Esophagus muscularis mucosa (tissue), 4 donors: ENCODE measurements around the gene WASF2. TPM values are rescaled to one million over a fixed set of nuclear protein-coding genes. Genes with fewer than 3 reads are reported as not detected.
A peak's percentile ranks its signal among the peaks of the same experiment; 100 is the strongest.

Experiments used
- DNase-seq: peaks from one replicate; pipeline ENCODE4 v3.0.0-alpha.2; 2017; ENCODE audit errors: extremely low spot score
- H3K27ac ChIP-seq, 4 donors: fragments of 200-600 bp; sonication (generic); replicated peaks in 1 of 4; 1 replicate in 3 of 4; 2 replicates in 1 of 4; pipeline ENCODE4 v1.5.1; 2016 to 2019; ENCODE audit warnings: mild to moderate bottlenecking in 1 of 4
- H3K27me3 ChIP-seq, 4 donors: fragments of 200-600 bp; sonication (generic); one replicate each; pipeline versions ENCODE4 v1.5.1 to v1.6.0; 2016 to 2019
- H3K36me3 ChIP-seq, 4 donors: fragments of 200-600 bp; sonication (generic); one replicate each; pipeline ENCODE4 v1.5.1; 2016 to 2019
- H3K4me1 ChIP-seq, 4 donors: fragments of 200-600 bp; sonication (generic); one replicate each; pipeline ENCODE4 v1.5.1; 2016 to 2019
- H3K4me3 ChIP-seq, 4 donors: fragments of 200-600 bp; sonication (generic); 1 replicate in 2 of 4; 2 replicates in 2 of 4; pipeline ENCODE4 v1.5.1; 2016 to 2019; ENCODE audit warnings: mild to moderate bottlenecking in 4 of 4, moderate library complexity in 1 of 4
- H3K9me3 ChIP-seq, 4 donors: fragments of 200-600 bp; sonication (generic); 1 replicate in 3 of 4; 2 replicates in 1 of 4; pipeline ENCODE4 v1.5.1; 2016 to 2019
- EP300 ChIP-seq: sonication (generic); formaldehyde crosslinking; IDR thresholded peaks from one replicate; pipeline ENCODE4 v1.6.1; 2017; ENCODE audit warnings: antibody characterized with exemption
- POLR2A ChIP-seq: fragments of 450-650 bp; IDR thresholded peaks from one replicate; pipeline ENCODE4 v1.6.1; 2017; ENCODE audit warnings: antibody characterized with exemption, moderate library complexity, mild to moderate bottlenecking, low read depth
- POLR2AphosphoS5 ChIP-seq, 2 donors: sonication (generic); formaldehyde crosslinking; IDR thresholded peaks; one replicate each; pipeline ENCODE4 v1.6.1; 2017; ENCODE audit warnings: antibody characterized with exemption in 2 of 2
- WGBS: methylation state at CpG from one replicate; pipeline ENCODE4 v1.1.5; 2018; 5-methylcytosine and 5-hydroxymethylcytosine counted together
- intact Hi-C: fragments of 100-400 bp; cut with DNase I; formaldehyde crosslinking; loops from one replicate; pipeline ENCODE4 v1.15.1; 2023
- total RNA-seq, 4 donors: library from RNA; depleted of rRNA; stranded (reverse); fragments of >200 nt; gene quantifications; one replicate each; pipeline versions ENCODE4 v1.1.0 to v1.2.1, GENCODE V29; 2016
- TF ChIP-seq, protein P1 (sequence below), 3 experiments: fragments of 200-600 bp in 2 of 3; fragments of 450-650 bp in 1 of 3; sonication (generic) in 2 of 3; IDR thresholded peaks; one replicate each; pipeline ENCODE4 v1.5.1; 2017 to 2019; ENCODE audit warnings: antibody characterized with exemption in 3 of 3, mild to moderate bottlenecking in 2 of 3, moderate library complexity in 1 of 3

The WASF2 gene
- total RNA-seq, 4 donors from 2014 or later, result 78.5 to 141 (median 101) TPM

DNA sequence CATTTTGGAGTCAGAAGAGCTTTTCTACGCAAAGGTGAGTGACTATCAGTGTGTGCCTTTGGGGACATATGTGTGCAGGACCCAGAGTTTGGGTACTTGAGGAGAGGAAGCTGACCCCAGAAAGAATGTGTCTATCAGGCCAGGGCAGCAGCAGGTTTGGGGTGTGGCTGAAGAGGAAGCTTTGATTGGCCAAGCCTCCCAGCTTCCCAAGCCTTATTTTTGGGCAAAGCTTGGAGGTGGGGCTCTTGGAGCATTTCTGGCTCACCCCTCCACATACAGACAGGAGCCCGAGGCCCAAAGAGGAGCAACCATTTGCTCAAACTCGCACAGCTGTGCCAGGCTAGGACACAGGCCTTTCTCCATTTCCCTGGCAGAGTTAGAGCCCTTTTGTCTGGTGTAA is 92.9 kb downstream of the WASF2 start:
- H3K4me1 ChIP-seq, result peaks cover 49 to 68% (median 59%) of the 10 kb centered on the region in 4 donors
- H3K27ac ChIP-seq, result no peak overlapping the region
- H3K36me3 ChIP-seq, result no peaks in the 10 kb centered on the region
- no peaks in the 10 kb centered on the region for H3K27me3 ChIP-seq
- no peaks in the 10 kb centered on the region for H3K9me3 ChIP-seq
- intact Hi-C loops, result no loop called here
- 85% methylated on average over 1 of the region's 3 CpGs for WGBS
- DNase-seq, result no peak
- TF ChIP-seq, protein P1, sequence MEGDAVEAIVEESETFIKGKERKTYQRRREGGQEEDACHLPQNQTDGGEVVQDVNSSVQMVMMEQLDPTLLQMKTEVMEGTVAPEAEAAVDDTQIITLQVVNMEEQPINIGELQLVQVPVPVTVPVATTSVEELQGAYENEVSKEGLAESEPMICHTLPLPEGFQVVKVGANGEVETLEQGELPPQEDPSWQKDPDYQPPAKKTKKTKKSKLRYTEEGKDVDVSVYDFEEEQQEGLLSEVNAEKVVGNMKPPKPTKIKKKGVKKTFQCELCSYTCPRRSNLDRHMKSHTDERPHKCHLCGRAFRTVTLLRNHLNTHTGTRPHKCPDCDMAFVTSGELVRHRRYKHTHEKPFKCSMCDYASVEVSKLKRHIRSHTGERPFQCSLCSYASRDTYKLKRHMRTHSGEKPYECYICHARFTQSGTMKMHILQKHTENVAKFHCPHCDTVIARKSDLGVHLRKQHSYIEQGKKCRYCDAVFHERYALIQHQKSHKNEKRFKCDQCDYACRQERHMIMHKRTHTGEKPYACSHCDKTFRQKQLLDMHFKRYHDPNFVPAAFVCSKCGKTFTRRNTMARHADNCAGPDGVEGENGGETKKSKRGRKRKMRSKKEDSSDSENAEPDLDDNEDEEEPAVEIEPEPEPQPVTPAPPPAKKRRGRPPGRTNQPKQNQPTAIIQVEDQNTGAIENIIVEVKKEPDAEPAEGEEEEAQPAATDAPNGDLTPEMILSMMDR (IDR thresholded peaks at IDR 0.05), result no peak
- TF ChIP-seq EP300 (no peak), POLR2A (no peak), POLR2AphosphoS5 (IDR thresholded peaks at IDR 0.05) (no peak)
- H3K4me3 ChIP-seq, result no peak overlapping the region

DNA sequence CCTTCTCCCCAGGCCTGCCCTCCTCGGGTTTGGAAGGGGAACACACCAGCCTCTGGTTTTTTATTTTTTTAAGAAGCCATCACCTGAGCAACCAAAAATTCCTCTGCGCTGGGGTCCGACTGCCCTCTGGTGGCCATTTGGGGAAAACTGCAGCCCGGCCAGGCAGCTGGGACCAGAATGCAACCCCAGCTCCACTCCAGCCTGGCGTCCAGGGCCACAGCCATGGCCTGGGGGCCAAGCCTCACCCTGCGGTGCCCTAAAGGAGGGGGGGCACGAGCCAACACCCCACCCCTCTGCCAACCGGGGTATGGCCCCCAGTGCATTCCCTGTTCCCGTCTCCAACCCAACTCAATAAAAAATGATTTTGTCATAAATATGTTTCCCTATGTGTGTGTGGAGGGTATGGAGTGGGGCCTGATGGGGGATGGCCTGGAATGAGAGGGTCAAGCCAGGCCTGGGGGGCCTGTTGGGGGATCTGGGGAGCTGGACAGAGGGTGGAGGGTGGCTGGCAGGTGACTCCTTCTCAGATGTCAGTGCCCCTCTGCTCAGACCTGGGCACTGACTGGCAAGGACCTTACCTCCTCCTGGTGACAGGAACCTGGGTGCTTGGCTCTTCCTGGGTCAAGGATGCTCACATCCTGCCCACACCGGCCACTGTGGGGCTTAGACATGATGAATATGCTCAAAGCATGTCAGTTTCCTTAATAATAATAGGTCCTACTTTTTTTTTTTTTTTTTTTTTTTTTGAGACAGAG is 94.3 kb downstream of the WASF2 start:
- no peaks in the 10 kb centered on the region for H3K27me3 ChIP-seq
- intact Hi-C loops, result loop anchor here (1.0 kb wide), 1 partner anchor 94 kb away; no protein-coding TSS in a partner anchor
- no peaks in the 10 kb centered on the region for H3K36me3 ChIP-seq
- DNase-seq, result no peak
- H3K4me3 ChIP-seq, result no peak overlapping the region
- H3K4me1 ChIP-seq, result peaks cover 49 to 68% (median 58%) of the 10 kb centered on the region in 4 donors
- no peaks in the 10 kb centered on the region for H3K9me3 ChIP-seq
- no peak overlapping the region for H3K27ac ChIP-seq
- 7% methylated on average over 10 of the region's 10 CpGs for WGBS
- TF ChIP-seq EP300, result no peak
- TF ChIP-seq POLR2A, result no peak
- TF ChIP-seq, protein P1 (IDR thresholded peaks at IDR 0.05), result peak; percentile 96 to 98 (median 97)
- TF ChIP-seq POLR2AphosphoS5 (IDR thresholded peaks at IDR 0.05), result peak in 1 of 2 donors; percentile 11

DNA sequence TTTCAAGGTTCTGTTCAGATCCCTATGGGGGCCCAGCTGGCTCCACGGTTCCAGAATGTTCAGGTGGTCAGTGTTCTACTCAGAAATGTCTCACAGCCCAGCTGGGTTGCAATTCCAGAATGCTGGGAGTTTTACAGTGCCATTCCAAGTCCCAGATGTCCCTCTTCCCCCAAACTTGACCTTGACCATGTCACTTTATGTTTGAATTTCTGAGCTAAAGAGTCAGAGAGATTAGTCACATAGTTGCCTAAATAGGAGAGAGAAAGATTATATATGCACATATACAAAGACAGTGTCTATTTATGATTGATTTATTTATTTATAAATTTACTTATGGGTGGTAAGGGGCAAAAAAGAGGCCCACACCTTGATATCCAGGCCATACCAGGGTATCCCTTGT is 95.0 kb downstream of the WASF2 start:
- Histone ChIP-seq H3K9me3 (no peaks in the 10 kb centered on the region), H3K27ac (no peak overlapping the region), H3K4me1 (peaks cover 45 to 63% (median 51%) of the 10 kb centered on the region in 4 donors), H3K36me3 (no peaks in the 10 kb centered on the region), H3K4me3 (no peak overlapping the region), H3K27me3 (no peaks in the 10 kb centered on the region)
- no CpG with 5 or more reads among the region's 1 CpG for WGBS
- no peak for DNase-seq
- intact Hi-C loops, result loop anchor here (1.0 to 5.0 kb wide), 2 partner anchors 94 to 267 kb away; no protein-coding TSS in a partner anchor
- TF ChIP-seq, protein P1 (IDR thresholded peaks at IDR 0.05), result no peak
- TF ChIP-seq POLR2A, result no peak
- TF ChIP-seq POLR2AphosphoS5 (IDR thresholded peaks at IDR 0.05), result no peak
- TF ChIP-seq EP300, result no peak

DNA sequence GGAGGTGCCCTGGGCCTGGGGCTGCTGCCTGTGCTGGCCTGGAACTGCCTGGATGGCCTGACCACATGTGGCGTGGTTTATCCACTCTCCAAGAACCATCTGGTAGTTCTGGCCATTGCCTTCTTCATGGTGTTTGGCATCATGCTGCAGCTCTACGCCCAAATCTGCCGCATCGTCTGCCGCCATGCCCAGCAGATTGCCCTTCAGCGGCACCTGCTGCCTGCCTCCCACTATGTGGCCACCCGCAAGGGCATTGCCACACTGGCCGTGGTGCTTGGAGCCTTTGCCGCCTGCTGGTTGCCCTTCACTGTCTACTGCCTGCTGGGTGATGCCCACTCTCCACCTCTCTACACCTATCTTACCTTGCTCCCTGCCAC is 95.7 kb downstream of the WASF2 start:
- H3K27ac ChIP-seq, result no peak overlapping the region
- H3K36me3 ChIP-seq, result no peaks in the 10 kb centered on the region
- peaks cover 38 to 57% (median 45%) of the 10 kb centered on the region in 4 donors for H3K4me1 ChIP-seq
- H3K4me3 ChIP-seq, result no peak overlapping the region
- H3K9me3 ChIP-seq, result no peaks in the 10 kb centered on the region
- 97% methylated on average over 9 of the region's 9 CpGs for WGBS
- TF ChIP-seq EP300 (no peak), POLR2A (no peak), POLR2AphosphoS5 (IDR thresholded peaks at IDR 0.05) (no peak)
- TF ChIP-seq, protein P1 (IDR thresholded peaks at IDR 0.05), result no peak
- DNase-seq, result no peak
- intact Hi-C loops, result loop anchor here (5.0 kb wide), 1 partner anchor 268 kb away; no protein-coding TSS in a partner anchor
- no peaks in the 10 kb centered on the region for H3K27me3 ChIP-seq
